PC-3 (cell line): ENCODE measurements around the gene GDF11.

Experiments
- EZH2 ChIP-seq: fragments of 300-600 bp; sonication (generic); IDR thresholded peaks from one replicate; pipeline ENCODE4 v1.6.1; 2017; ENCODE audit warnings: antibody characterized with exemption, mild to moderate bottlenecking, low read length; ENCODE audit not compliant: unreplicated experiment
- EZH2phosphoT487 ChIP-seq: fragments of 300-600 bp; sonication (generic); IDR thresholded peaks from 2 replicates; pipeline ENCODE4 v1.6.1; 2018; ENCODE audit warnings: mild to moderate bottlenecking, antibody characterized with exemption, low read length, borderline replicate concordance
- TF ChIP-seq, protein P1 (sequence below): fragments of 300-600 bp; sonication (generic); conservative IDR thresholded peaks from 2 replicates; pipeline ENCODE4 v1.5.1; 2017; ENCODE audit warnings: antibody characterized with exemption, low read depth, mild to moderate bottlenecking, low read length

GRCh38 chr12:55696796-55697462 is 46.0 kb upstream of the GDF11 start:
- TF ChIP-seq, protein P1, sequence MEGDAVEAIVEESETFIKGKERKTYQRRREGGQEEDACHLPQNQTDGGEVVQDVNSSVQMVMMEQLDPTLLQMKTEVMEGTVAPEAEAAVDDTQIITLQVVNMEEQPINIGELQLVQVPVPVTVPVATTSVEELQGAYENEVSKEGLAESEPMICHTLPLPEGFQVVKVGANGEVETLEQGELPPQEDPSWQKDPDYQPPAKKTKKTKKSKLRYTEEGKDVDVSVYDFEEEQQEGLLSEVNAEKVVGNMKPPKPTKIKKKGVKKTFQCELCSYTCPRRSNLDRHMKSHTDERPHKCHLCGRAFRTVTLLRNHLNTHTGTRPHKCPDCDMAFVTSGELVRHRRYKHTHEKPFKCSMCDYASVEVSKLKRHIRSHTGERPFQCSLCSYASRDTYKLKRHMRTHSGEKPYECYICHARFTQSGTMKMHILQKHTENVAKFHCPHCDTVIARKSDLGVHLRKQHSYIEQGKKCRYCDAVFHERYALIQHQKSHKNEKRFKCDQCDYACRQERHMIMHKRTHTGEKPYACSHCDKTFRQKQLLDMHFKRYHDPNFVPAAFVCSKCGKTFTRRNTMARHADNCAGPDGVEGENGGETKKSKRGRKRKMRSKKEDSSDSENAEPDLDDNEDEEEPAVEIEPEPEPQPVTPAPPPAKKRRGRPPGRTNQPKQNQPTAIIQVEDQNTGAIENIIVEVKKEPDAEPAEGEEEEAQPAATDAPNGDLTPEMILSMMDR: no peak
- no peak for TF ChIP-seq EZH2
- no peak for TF ChIP-seq EZH2phosphoT487
